ENCODE results near the gene GREB1.

DNA sequence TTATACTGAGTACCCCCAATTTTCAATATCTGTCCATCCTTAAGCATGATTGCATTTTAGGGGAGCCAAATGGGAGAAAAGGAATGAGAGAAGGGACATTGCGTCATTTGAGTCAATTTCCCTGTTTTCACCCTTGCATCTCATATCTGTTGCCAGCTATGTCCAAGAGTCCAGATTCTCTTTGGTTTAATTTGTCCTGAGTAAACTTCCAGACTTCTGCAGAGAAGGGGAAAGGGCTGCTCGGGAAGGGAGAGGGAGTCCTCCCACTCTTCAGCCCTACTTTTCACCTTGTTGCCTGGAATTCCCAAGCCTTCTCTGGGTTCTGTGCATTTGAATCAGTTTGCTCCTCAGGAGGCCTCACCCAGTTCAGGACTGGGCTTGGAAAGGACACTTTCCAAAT, 16.5 kb downstream of the GREB1 start:
- TF ChIP-seq, protein P1, sequence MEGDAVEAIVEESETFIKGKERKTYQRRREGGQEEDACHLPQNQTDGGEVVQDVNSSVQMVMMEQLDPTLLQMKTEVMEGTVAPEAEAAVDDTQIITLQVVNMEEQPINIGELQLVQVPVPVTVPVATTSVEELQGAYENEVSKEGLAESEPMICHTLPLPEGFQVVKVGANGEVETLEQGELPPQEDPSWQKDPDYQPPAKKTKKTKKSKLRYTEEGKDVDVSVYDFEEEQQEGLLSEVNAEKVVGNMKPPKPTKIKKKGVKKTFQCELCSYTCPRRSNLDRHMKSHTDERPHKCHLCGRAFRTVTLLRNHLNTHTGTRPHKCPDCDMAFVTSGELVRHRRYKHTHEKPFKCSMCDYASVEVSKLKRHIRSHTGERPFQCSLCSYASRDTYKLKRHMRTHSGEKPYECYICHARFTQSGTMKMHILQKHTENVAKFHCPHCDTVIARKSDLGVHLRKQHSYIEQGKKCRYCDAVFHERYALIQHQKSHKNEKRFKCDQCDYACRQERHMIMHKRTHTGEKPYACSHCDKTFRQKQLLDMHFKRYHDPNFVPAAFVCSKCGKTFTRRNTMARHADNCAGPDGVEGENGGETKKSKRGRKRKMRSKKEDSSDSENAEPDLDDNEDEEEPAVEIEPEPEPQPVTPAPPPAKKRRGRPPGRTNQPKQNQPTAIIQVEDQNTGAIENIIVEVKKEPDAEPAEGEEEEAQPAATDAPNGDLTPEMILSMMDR (IDR thresholded peaks at IDR 0.05), result no peak
- TF ChIP-seq EZH2phosphoT487 (IDR thresholded peaks at IDR 0.05), result no peak
